Erythroblast (primary cell): Measurements from ENCODE around the gene FOXK1.

Source experiments
- DNase-seq, 2 experiments: peaks; one replicate each; lab custom pipeline; 2025; lab: John Stamatoyannopoulos, UW
- GATA1 ChIP-seq: IDR thresholded peaks from 2 replicates; pipeline ENCODE4 v1.6.1; 2011; ENCODE audit warnings: low read depth, mild to moderate bottlenecking, control low read depth, low read length, moderate library complexity
- POLR2A ChIP-seq: IDR thresholded peaks from 2 replicates; pipeline ENCODE4 v1.6.1; 2011; ENCODE audit warnings: mild to moderate bottlenecking, low read length

The FOXK1 gene

DNA sequence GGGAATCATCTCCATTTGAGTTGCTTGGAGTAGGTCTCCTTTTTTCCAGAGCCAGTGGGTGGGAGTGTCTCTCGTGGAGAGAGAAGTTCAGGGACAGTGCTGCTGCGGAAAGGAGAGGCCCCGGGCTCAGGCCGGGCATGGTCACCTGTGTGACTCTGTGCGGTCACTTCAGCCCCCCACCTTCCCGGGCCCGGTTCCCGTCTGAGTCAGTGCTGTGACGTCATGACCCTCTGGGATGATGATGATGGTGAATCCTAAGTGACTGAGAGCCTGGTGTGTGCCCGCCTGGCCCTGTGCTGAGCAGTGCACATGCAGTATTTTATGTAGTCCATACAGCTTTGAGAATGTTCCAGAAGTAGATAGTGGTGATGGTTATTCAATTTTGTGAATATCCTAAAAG, 60.8 kb downstream of the FOXK1 start:
- no peak for DNase-seq
- no peak for TF ChIP-seq GATA1
- no peak for TF ChIP-seq POLR2A

DNA sequence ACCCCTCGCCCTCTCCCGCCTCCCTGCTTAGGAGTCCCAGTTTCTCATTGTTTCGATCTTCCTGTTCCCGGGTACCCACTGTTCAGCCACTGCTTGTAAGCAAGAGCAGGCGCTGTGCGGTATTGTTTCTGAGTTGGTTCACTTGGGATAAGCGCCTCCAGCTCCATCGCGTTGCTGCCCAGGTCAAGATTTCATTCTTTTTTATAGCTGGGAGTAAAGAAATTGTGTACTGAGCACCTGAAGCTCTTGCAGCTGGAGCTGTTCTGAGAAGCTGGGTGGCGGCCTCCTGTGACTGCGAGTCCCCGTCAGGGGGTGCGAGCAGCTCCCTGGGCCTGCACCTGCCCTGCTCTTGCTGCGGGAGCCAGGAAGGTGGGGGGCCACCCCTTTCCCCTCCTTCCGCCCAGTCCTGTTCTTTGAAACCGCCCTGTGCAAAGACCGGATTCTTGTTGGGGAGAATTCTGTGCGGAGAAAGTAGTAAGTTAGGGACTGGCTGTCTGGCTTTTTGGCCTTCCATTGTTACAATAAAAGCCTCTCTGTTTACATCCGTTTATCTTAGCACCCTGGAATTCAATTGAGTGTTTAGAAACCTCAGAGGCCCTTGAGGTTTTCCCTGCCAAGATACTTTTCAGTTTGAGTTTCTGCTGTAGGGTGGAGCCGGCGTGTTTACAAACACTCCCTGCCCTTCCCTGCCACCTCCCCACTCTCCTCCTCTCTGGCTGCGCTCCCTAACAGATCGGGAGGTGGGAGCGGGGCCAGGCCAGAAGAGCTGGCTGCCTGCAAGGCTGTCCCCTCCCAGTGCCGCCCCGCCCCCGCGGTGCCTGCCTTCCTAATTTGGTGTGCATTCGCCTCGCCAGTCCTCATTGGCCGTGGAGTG, 62.5 kb downstream of the FOXK1 start:
- no peak for TF ChIP-seq GATA1
- TF ChIP-seq POLR2A, result no peak
- peak; percentile 91 to 94 for DNase-seq

DNA sequence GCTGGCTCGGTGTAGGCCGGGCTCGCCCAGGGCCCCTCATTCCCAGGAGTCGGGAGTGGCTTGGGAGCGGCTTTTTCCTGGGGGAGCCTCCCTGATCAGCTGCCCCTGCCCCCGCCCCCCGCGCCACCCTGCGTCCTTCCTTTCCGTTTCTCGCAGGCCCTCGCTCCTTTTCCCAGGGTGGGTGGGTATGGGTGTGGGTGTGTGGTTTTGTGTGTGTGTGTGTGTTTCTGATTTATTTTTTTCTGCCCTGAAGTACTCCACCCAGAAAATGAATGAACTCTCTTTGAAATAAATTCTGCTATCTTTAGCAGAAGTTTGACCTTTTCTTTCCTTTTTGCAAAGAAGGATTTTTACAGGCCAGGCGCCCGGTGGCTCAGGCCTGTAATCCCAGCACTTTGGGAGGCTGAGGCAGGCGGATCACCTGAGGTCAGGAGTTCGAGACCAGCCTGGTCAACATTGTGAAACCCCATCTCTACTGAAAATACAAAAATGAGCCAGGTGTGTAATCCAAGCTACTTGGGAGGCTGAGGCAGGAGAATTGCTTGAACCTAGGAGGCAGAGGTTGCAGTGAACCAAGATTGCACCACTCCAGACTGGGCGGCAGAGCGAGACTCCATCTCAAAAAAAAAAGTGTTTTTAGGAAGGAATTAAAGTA, 63.3 kb downstream of the FOXK1 start:
- no peak for DNase-seq
- no peak for TF ChIP-seq GATA1
- TF ChIP-seq POLR2A, result no peak

DNA sequence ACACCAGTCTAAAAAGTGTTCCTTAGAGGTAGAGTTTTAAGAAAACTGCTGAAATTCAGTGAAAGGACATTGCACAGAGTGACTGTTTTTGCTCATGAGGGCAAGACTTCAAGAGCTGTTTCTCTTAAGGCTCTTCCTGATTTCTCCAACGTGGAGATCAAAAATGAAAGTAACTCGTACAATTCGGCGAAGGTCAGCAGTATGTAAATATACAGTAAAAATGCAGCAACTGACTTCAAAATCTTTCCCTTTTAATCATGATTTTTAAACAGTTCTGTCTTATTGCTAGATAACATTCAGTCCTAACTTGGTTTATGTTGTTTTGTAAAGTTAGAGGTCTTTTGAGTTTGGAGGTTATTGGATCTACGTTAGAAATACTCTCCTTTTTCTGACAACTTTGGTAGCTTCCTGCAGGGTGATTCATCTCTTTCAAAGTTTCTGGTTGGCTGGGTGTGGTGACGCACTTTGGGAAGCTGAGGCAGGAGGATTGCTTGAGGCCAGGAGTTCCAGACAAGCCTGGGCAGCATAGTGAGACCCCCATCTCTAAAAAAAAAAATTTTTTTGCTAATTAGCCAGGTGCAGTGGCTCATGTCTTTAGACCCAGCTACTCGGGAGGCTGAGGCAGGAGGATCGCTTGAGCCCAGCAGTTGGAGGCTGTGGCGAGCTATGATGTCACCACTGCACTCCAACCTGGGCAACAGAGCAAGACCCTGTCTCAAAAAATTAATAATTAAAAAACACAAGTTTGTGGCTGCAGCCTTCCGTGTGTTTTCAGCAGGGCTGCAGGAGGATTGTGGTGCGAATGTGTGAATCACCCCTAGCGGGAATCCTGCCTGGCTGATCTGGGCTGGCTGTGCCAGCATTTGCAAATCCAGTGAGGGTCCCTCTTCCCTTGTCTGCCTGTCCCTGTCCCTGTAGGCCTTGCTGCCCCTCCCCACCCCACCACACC, 64.2 kb downstream of the FOXK1 start:
- TF ChIP-seq GATA1 (no peak), POLR2A (no peak)
- DNase-seq, result peak; percentile 25 to 56

DNA sequence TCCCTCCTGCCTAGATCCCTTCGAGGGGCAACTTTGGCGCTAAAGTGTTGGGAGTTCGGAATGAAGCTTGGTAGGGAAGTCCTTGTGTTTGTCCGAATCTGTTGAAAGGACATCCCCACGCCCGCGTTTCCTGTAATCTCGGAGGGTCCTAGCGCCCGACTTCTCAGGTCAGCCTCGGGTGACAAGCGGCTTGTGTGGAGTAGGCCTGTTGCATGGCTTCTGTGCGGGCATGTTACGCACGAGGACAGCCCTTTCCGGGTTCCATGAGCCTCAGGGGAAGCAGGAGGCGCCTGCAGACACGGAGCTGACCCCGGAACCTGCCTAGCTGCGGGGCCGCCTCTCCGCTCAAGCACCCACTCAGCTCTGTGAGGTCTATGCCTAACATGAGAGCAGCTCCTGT, 64.9 kb downstream of the FOXK1 start:
- TF ChIP-seq POLR2A (no peak), GATA1 (no peak)
- DNase-seq, result no peak

DNA sequence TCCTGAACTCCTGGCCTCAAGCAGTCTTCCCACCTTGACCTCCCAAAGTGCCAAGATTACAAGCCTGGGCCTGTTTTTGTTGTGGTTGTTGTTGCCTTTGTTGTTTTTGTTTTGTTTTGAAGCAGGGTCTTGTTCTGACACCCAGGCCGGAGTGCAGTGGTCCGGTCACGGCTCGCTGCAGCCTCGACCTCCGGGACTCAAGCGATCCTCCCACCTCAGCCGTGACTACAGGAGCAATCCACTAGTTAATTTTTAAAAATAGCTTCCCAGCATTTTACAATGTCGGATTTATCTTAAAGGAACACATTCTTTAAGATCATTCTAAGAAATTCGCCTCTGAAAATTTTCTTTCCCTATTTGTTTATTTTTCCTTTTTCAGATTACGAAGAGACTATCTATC, 65.7 kb downstream of the FOXK1 start:
- no peak for DNase-seq
- TF ChIP-seq GATA1 (no peak), POLR2A (no peak)

DNA sequence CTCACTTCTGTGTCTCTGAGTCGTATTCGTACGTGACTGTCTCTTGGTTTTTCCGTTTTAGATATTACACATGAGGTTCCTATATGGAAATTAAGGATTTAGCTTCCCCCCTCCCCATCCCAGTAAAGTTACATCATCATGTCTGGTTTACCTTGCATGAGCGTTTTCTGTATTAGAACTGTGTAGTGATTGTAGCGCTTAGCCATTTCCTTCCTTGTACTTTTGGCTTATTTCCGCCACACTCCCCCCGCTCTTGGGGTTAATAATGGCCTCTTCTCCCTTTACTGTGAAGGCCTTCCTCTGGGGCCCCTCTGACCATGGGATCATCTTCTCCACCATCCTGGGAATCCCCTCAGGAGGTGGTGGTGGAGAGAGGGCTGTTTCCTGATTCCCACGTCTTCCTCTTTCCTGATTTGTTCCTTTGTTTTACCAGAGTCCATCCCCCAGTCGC, 66.2 kb downstream of the FOXK1 start:
- DNase-seq, result no peak
- TF ChIP-seq POLR2A (no peak), GATA1 (no peak)

DNA sequence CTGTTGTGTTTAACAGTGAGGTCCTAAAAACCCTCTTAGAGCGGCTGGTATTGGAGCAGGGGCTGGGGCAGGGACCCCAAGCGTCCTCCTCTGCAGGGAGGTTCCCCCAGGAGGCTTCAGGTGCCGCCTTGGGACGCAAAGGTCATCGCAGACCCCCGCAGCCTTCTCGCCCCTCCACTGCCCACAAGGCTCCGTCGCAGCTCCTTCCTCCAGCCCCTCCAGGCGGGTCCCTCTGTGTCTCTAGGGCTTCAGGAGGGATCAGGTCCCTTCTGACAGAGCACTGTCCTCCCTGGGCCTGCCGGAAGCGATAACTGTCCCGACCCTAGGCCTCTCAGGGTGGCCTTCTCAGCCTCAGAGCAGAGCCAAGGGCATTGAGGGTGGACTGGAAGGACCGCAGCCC, 67.3 kb downstream of the FOXK1 start:
- DNase-seq, result no peak
- TF ChIP-seq POLR2A (no peak), GATA1 (no peak)

DNA sequence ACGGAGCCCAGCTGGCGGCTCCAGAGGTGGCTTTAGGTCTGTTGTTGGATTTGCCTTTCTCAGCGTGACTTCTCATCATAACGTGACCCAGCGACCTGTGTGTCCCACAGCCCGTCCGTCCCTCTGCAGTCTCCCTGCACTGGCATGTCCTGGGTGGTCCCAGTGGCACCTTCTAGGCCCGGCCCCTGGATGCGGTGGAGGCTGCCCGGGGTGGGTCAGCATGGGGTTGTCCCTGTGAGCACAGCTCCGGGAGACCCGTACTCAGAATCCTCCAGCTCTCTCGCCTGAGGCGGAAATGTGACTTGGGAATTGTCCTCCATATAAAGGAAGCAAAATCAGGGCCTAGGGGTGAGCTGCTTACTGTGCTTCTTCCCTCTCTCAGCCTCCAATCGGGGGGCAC, 67.7 kb downstream of the FOXK1 start:
- DNase-seq, result no peak

DNA sequence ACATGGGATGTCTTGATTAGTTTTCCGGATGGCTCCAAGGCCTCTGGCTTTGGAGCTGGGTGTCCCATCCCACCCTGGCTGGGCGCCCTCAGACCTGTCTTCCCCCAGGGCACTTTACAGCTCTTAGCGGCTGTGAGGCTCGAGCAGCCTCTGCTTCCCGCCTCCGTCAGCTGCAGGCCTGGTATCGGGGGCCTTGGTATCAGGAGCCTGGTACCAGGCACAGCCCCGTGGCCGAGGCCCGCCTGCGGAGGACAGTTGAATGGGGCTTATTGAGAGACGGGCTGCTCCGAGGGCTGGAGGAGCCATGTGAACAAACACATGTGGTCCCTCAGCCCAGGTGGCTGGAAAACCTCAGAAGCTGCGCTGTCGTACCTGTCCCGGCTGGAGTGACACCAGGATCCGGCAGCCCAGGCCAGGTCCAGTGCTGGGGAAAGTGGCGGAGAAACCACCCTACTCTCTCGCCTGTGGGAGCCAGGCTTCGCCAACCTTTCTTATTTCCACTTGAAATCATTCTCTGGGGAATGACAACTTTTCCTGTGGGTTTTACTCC, 69.4 kb downstream of the FOXK1 start:
- TF ChIP-seq GATA1 (no peak), POLR2A (no peak)
- DNase-seq, result no peak

More for the DNA sequence above, 67.7 kb downstream of the FOXK1 start:
- TF ChIP-seq GATA1 (no peak), POLR2A (no peak)

DNA sequence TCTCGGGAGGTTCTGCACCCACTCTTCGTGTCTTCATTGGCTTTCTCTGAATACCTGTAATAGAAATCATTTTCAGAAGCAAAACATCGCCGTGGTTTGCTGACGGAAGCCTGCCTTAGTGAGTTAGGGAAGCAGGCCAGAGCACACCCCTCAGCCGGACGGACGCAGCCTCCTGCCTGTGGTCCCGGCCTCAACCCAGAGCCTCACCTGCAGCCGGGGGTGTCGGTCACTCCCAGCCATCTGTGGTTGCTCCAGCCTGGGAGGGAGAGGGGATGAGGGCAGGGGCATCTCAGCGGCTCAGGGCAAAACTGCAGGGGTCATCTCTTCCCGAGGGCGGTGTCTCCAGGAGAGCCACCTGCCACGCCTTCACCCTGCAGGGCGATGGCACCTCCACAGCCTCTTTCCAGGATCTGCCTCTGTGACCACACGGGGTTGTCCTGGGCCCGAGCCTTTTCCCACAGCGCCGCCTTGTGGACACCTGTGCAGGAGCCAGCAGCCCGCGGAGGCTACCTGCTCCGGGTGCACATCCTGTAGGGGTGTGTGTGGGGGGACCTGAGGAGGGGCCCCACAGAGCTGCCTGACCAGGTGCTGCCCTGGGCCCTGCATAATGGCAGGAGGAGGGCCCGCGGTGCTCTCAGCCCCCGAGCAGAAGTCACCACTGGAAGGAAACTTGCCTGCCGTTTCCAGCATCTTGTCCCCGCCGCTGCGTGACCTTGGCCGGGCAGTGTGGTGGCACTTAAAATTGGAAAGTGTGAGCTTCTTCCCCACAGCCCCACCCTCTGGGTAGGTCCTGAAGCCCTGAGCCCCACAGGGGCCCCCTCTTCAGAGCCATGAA, 71.7 kb downstream of the FOXK1 start:
- DNase-seq, result peak; percentile 66 to 86
- TF ChIP-seq POLR2A (no peak), GATA1 (no peak)

DNA sequence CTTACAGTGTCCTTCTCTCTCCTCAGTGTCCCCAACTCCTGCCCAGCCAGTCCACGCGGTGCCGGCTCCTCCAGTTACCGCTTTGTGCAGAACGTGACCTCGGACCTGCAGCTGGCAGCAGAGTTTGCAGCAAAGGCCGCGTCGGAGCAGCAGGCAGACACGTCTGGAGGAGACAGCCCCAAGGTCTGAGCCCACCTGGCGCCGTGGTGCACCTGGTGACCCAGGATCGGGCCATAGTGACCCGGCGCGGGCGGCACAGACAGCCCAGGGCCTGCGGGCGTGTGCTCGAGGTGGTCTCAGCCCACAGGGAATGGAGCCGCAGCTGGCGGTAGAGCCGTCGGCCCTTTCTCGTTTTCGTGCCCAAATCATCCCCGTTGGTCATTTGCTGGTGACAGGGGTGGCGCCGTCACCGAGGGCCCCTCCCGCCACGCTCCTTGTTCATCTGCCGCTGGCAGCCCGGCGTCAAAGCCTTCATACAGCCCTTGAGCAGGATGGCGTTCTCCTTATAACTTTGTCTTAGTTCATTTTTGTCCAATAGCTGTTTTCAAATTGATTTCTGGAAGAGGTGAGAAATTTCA, 72.4 kb downstream of the FOXK1 start:
- no peak for TF ChIP-seq GATA1
- no peak for TF ChIP-seq POLR2A
- DNase-seq, result no peak

DNA sequence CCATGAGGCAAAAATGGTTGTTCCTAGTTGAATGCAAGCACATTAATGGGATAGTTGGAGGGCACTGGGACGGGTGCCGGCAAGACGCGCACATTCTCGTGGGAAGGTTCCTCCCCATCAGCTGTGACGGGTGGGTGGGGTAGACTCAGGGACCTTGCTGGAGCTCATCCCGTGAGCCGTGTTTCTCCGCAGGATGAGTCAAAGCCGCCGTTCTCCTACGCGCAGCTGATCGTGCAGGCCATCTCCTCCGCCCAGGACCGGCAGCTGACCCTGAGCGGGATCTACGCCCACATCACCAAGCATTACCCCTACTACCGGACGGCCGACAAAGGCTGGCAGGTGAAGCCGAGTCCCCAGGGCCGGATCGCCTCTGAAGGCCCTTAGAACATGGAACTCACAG, 73.0 kb downstream of the FOXK1 start:
- DNase-seq, result no peak
- no peak for TF ChIP-seq GATA1
- TF ChIP-seq POLR2A, result no peak
